Liver (tissue), 9 donors: ENCODE data around the gene RNASE4. TPM values are rescaled to one million over a fixed set of nuclear protein-coding genes. Genes with fewer than 3 reads are reported as not detected.

Experiments used
- DNase-seq: peaks from one replicate; pipeline ENCODE4 v3.0.0-alpha.2; 2017; ENCODE audit warnings: low spot score
- H3K27ac ChIP-seq, 2 donors: one replicate each; pipeline ENCODE4 v1.7.0; 2013; ENCODE audit warnings: inconsistent platforms in 2 of 2, low read length in 2 of 2, control low read depth in 1 of 2, low read depth in 1 of 2, mild to moderate bottlenecking in 1 of 2
- H3K27me3 ChIP-seq, 4 donors: one replicate each; pipeline versions ENCODE4 v1.6.1 to v1.7.0; 2013; ENCODE audit warnings: low read length in 3 of 4, inconsistent platforms in 1 of 4, mild to moderate bottlenecking in 1 of 4, moderate library complexity in 1 of 4; ENCODE audit not compliant: control insufficient read depth in 4 of 4, insufficient read depth in 4 of 4
- H3K36me3 ChIP-seq, 4 donors: one replicate each; pipeline versions ENCODE4 v1.6.1 to v1.7.0; 2013; ENCODE audit warnings: low read length in 3 of 4, mild to moderate bottlenecking in 3 of 4, low read depth in 1 of 4, moderate library complexity in 1 of 4; ENCODE audit not compliant: control insufficient read depth in 4 of 4, insufficient read depth in 3 of 4
- H3K4me1 ChIP-seq, 4 donors: one replicate each; pipeline versions ENCODE4 v1.6.1 to v1.7.0; 2013; ENCODE audit warnings: low read length in 3 of 4, mild to moderate bottlenecking in 3 of 4, moderate library complexity in 1 of 4; ENCODE audit not compliant: control insufficient read depth in 4 of 4, insufficient read depth in 4 of 4
- H3K4me3 ChIP-seq, 3 donors: one replicate each; pipeline versions ENCODE4 v1.6.1 to v1.7.0; 2013; ENCODE audit warnings: low read length in 3 of 3, control low read depth in 1 of 3, low read depth in 1 of 3, mild to moderate bottlenecking in 1 of 3
- H3K9ac ChIP-seq, 2 donors: one replicate each; pipeline ENCODE4 v1.7.0; 2013; ENCODE audit warnings: low read length in 2 of 2, mild to moderate bottlenecking in 2 of 2, moderate library complexity in 2 of 2, control low read depth in 1 of 2, low read depth in 1 of 2
- H3K9me3 ChIP-seq, 4 donors: one replicate each; pipeline versions ENCODE4 v1.6.1 to v1.7.0; 2013; ENCODE audit warnings: low read length in 3 of 4; ENCODE audit not compliant: control insufficient read depth in 4 of 4
- EGR1 ChIP-seq, 2 donors: IDR thresholded peaks; 2 replicates each; pipeline ENCODE4 v1.6.1; 2016 to 2018; ENCODE audit warnings: antibody characterized with exemption in 2 of 2, low read depth in 2 of 2
- FOXA2 ChIP-seq: IDR thresholded peaks from 2 replicates; pipeline ENCODE4 v1.6.1; 2016; ENCODE audit warnings: antibody characterized with exemption
- GABPA ChIP-seq, 2 donors: IDR thresholded peaks in 1 of 2; conservative IDR thresholded peaks in 1 of 2; 2 replicates each; pipeline ENCODE4 v1.6.1; 2016; ENCODE audit warnings: antibody characterized with exemption in 2 of 2, mild to moderate bottlenecking in 1 of 2, moderate library complexity in 1 of 2
- HNF4A ChIP-seq, 2 donors: conservative IDR thresholded peaks; 2 replicates each; pipeline ENCODE4 v1.6.1; 2016; ENCODE audit warnings: antibody characterized with exemption in 2 of 2, mild to moderate bottlenecking in 2 of 2
- HNF4G ChIP-seq: IDR thresholded peaks from 2 replicates; pipeline ENCODE4 v1.6.1; 2016; ENCODE audit warnings: antibody characterized with exemption
- JUND ChIP-seq, 2 donors: IDR thresholded peaks; 2 replicates each; pipeline ENCODE4 v1.6.1; 2016; ENCODE audit warnings: antibody characterized with exemption in 2 of 2
- NR2F2 ChIP-seq: IDR thresholded peaks from 2 replicates; pipeline ENCODE4 v1.6.1; 2016; ENCODE audit warnings: antibody characterized with exemption
- RAD21 ChIP-seq, 2 donors: IDR thresholded peaks; 2 replicates each; pipeline ENCODE4 v1.6.1; 2016; ENCODE audit warnings: antibody characterized with exemption in 2 of 2, mild to moderate bottlenecking in 2 of 2
- RXRA ChIP-seq, 2 donors: IDR thresholded peaks; 2 replicates each; pipeline ENCODE4 v1.6.1; 2017 to 2018; ENCODE audit warnings: antibody characterized with exemption in 2 of 2, mild to moderate bottlenecking in 1 of 2
- SP1 ChIP-seq: IDR thresholded peaks from 2 replicates; pipeline ENCODE4 v1.6.1; 2018; ENCODE audit warnings: antibody characterized with exemption, mild to moderate bottlenecking
- YY1 ChIP-seq: IDR thresholded peaks from 2 replicates; pipeline ENCODE4 v1.6.1; 2016; ENCODE audit warnings: antibody characterized with exemption, mild to moderate bottlenecking
- WGBS: extraction: QIAGEN DNeasy Blood & Tissue Kit; methylation state at CpG from one replicate; pipeline ENCODE4 v1.1.7; 2013; 5-methylcytosine and 5-hydroxymethylcytosine counted together
- polyA plus RNA-seq, 2 donors: library from polyadenylated mRNA; stranded (reverse) in 1 of 2; unstranded in 1 of 2; fragments of 200-250 nt in 1 of 2; fragments of >200 nt in 1 of 2; fragmentation: Nextera tagmentation in 1 of 2; extraction: Ambion mirVana in 1 of 2; gene quantifications; one replicate each; pipeline versions ENCODE4 v1.2.1 to v1.2.3, GENCODE V29; 2013 to 2015
- total RNA-seq, 2 donors: library from RNA; depleted of rRNA; stranded (reverse); fragments of >200 nt; gene quantifications; one replicate each; pipeline ENCODE4 v1.2.3, GENCODE V29; 2014
- TF ChIP-seq, protein P1 (sequence below): IDR thresholded peaks from 2 replicates; pipeline ENCODE4 v1.6.1; 2016; ENCODE audit warnings: antibody characterized with exemption
- TF ChIP-seq, protein P2 (sequence below): IDR thresholded peaks from 2 replicates; pipeline ENCODE4 v1.6.1; 2016; ENCODE audit warnings: antibody characterized with exemption
- TF ChIP-seq, protein P3 (sequence below): IDR thresholded peaks from 2 replicates; pipeline ENCODE4 v1.6.1; 2016; ENCODE audit warnings: antibody characterized with exemption
- TF ChIP-seq, protein P4 (sequence below): IDR thresholded peaks from 2 replicates; pipeline ENCODE4 v1.6.1; 2016; ENCODE audit warnings: antibody characterized with exemption, mild to moderate bottlenecking
- TF ChIP-seq, protein P5 (sequence below): fragments of 150-350 bp; IDR thresholded peaks from 2 replicates; pipeline ENCODE4 v1.5.1; 2017; ENCODE audit warnings: improper control_type of control experiment, low read depth, low read length; ENCODE audit not compliant: missing input control
- donor health status: healthy.
- donor health status: healthy.
- donor health status: healthy.
- donor health status: healthy.
- donor health status: healthy.

The RNASE4 gene
- total and polyA plus RNA-seq, 4 donors = 129 to 319 (median 184) TPM

DNA sequence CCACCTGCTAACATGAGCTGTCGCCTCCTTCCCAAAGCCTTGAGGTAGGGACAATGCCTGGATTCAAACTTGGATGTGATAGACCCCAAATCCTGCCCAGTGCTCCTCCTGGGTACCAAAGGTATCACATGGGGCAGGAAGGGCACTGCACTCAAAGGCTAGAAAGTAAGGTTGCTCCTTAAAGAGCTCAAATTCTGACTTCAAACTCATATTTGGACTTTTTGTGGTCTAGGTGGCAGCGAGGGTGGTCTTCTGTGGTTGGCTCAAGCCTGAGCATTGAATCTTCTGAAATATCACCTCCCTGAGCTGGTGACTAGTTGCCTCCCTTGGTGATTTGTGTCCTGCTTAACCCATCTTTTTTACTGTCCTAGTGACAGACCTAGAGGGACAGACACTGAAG lies 8.3 kb upstream of the RNASE4 start:
- Histone ChIP-seq H3K9me3 (no peaks in the 10 kb centered on the region), H3K27ac (no peak overlapping the region), H3K36me3 (no peaks in the 10 kb centered on the region), H3K27me3 (no peaks in the 10 kb centered on the region), H3K9ac (no peak overlapping the region), H3K4me1 (peaks cover 2 to 11% (median 9%) of the 10 kb centered on the region in 4 donors), H3K4me3 (no peak overlapping the region)
- no peak for TF ChIP-seq RXRA (IDR thresholded peaks at IDR 0.05)
- no peak for TF ChIP-seq FOXA2
- TF ChIP-seq HNF4A (conservative IDR thresholded peaks at IDR 0.05) = no peak
- TF ChIP-seq, protein P1, sequence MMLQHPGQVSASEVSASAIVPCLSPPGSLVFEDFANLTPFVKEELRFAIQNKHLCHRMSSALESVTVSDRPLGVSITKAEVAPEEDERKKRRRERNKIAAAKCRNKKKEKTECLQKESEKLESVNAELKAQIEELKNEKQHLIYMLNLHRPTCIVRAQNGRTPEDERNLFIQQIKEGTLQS = no peak
- TF ChIP-seq, protein P2, sequence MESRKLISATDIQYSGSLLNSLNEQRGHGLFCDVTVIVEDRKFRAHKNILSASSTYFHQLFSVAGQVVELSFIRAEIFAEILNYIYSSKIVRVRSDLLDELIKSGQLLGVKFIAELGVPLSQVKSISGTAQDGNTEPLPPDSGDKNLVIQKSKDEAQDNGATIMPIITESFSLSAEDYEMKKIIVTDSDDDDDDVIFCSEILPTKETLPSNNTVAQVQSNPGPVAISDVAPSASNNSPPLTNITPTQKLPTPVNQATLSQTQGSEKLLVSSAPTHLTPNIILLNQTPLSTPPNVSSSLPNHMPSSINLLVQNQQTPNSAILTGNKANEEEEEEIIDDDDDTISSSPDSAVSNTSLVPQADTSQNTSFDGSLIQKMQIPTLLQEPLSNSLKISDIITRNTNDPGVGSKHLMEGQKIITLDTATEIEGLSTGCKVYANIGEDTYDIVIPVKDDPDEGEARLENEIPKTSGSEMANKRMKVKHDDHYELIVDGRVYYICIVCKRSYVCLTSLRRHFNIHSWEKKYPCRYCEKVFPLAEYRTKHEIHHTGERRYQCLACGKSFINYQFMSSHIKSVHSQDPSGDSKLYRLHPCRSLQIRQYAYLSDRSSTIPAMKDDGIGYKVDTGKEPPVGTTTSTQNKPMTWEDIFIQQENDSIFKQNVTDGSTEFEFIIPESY = no peak
- no peak for DNase-seq
- WGBS = 85% methylated on average over 2 of the region's 2 CpGs

DNA sequence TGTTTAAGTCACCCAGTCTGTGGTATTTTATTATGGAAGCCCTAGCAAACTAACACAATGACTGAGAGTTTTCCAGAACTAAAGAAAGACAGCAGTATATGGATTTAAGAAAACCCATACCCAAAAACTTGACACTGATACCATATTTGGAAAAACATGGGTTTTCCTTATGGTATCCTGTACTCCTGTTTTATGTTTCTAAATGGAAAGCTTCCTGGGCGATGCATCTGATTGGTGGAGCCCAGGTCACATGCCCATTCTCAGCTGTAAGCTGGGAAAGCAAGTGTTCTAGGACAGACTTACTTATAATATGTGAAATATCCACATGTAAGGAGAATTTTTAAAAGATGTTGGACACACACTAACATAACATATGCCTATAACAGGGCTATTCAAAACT lies 4.5 kb upstream of the RNASE4 start:
- Histone ChIP-seq H3K4me3 (no peak overlapping the region), H3K36me3 (no peaks in the 10 kb centered on the region), H3K9ac (no peak overlapping the region), H3K9me3 (no peaks in the 10 kb centered on the region), H3K4me1 (peaks cover 2 to 25% (median 15%) of the 10 kb centered on the region in 4 donors), H3K27me3 (no peaks in the 10 kb centered on the region), H3K27ac (no peak overlapping the region)
- 94% methylated on average over 1 of the region's 1 CpG for whole genome bisulfite sequencing
- DNase-seq = no peak
- TF ChIP-seq, protein P3, sequence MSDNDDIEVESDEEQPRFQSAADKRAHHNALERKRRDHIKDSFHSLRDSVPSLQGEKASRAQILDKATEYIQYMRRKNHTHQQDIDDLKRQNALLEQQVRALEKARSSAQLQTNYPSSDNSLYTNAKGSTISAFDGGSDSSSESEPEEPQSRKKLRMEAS = no peak
- TF ChIP-seq HNF4A (conservative IDR thresholded peaks at IDR 0.05) = no peak
- TF ChIP-seq FOXA2 = no peak
- no peak for TF ChIP-seq RAD21 (IDR thresholded peaks at IDR 0.05)
- TF ChIP-seq GABPA (IDR thresholded peaks at IDR 0.05 in 1 of 2, conservative IDR thresholded peaks at IDR 0.05 in 1 of 2) = no peak
- TF ChIP-seq SP1 = no peak
- TF ChIP-seq RXRA (IDR thresholded peaks at IDR 0.05) = no peak
- TF ChIP-seq, protein P4, sequence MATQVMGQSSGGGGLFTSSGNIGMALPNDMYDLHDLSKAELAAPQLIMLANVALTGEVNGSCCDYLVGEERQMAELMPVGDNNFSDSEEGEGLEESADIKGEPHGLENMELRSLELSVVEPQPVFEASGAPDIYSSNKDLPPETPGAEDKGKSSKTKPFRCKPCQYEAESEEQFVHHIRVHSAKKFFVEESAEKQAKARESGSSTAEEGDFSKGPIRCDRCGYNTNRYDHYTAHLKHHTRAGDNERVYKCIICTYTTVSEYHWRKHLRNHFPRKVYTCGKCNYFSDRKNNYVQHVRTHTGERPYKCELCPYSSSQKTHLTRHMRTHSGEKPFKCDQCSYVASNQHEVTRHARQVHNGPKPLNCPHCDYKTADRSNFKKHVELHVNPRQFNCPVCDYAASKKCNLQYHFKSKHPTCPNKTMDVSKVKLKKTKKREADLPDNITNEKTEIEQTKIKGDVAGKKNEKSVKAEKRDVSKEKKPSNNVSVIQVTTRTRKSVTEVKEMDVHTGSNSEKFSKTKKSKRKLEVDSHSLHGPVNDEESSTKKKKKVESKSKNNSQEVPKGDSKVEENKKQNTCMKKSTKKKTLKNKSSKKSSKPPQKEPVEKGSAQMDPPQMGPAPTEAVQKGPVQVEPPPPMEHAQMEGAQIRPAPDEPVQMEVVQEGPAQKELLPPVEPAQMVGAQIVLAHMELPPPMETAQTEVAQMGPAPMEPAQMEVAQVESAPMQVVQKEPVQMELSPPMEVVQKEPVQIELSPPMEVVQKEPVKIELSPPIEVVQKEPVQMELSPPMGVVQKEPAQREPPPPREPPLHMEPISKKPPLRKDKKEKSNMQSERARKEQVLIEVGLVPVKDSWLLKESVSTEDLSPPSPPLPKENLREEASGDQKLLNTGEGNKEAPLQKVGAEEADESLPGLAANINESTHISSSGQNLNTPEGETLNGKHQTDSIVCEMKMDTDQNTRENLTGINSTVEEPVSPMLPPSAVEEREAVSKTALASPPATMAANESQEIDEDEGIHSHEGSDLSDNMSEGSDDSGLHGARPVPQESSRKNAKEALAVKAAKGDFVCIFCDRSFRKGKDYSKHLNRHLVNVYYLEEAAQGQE = no peak
- no peak for TF ChIP-seq HNF4G
- TF ChIP-seq, protein P5, sequence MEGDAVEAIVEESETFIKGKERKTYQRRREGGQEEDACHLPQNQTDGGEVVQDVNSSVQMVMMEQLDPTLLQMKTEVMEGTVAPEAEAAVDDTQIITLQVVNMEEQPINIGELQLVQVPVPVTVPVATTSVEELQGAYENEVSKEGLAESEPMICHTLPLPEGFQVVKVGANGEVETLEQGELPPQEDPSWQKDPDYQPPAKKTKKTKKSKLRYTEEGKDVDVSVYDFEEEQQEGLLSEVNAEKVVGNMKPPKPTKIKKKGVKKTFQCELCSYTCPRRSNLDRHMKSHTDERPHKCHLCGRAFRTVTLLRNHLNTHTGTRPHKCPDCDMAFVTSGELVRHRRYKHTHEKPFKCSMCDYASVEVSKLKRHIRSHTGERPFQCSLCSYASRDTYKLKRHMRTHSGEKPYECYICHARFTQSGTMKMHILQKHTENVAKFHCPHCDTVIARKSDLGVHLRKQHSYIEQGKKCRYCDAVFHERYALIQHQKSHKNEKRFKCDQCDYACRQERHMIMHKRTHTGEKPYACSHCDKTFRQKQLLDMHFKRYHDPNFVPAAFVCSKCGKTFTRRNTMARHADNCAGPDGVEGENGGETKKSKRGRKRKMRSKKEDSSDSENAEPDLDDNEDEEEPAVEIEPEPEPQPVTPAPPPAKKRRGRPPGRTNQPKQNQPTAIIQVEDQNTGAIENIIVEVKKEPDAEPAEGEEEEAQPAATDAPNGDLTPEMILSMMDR = no peak
- no peak for TF ChIP-seq EGR1 (IDR thresholded peaks at IDR 0.05; ENCODE audit: low read depth in 2 of 2)
- no peak for TF ChIP-seq YY1
- TF ChIP-seq NR2F2 = no peak
- TF ChIP-seq JUND (IDR thresholded peaks at IDR 0.05) = no peak
